H1 (cell line): ENCODE results near the gene NF1.

ENCODE experiments used
- BRCA1 ChIP-seq: IDR thresholded peaks from 2 replicates; pipeline ENCODE4 v1.6.1; 2012; ENCODE audit warnings: low read depth, low read length, improper control_type of control experiment
- CTCF ChIP-seq, 3 experiments: IDR thresholded peaks; 1 replicate in 2 of 3; 2 replicates in 1 of 3; pipeline versions ENCODE4 v1.5.1 to v1.6.1; 2011; ENCODE audit warnings: low read length in 3 of 3, mild to moderate bottlenecking in 3 of 3, inconsistent platforms in 2 of 3, low read depth in 1 of 3, moderate library complexity in 1 of 3; ENCODE audit not compliant: insufficient read depth in 1 of 3; ENCODE audit errors: control extremely low read depth in 1 of 3
- EZH2 ChIP-seq: fragments of 200-600 bp; sonication (generic); IDR thresholded peaks from 2 replicates; pipeline ENCODE4 v1.7.1; 2012; ENCODE audit warnings: low read depth, mild to moderate bottlenecking, moderate library complexity, low read length, inconsistent platforms; ENCODE audit not compliant: severe bottlenecking
- JUND ChIP-seq: IDR thresholded peaks from 2 replicates; pipeline ENCODE4 v1.6.1; 2011; ENCODE audit warnings: mild to moderate bottlenecking, improper control_type of control experiment, low read length
- POLR2A ChIP-seq, 2 experiments: IDR thresholded peaks; 1 replicate in 1 of 2; 2 replicates in 1 of 2; pipeline ENCODE4 v1.6.1; 2011; ENCODE audit warnings: low read depth in 2 of 2, low read length in 2 of 2, mild to moderate bottlenecking in 2 of 2; ENCODE audit errors: control extremely low read depth in 1 of 2
- POLR2AphosphoS5 ChIP-seq: IDR thresholded peaks from 2 replicates; pipeline ENCODE4 v1.6.1; 2011; ENCODE audit warnings: low read depth, low read length
- TAF1 ChIP-seq: IDR thresholded peaks from 2 replicates; pipeline ENCODE4 v1.6.1; 2011; ENCODE audit warnings: mild to moderate bottlenecking, low read depth, low read length

GRCh38 chr17:31072186-31072585 lies 22.6 kb upstream of the NF1 start:
- TF ChIP-seq CTCF (IDR thresholded peaks at IDR 0.05; ENCODE audit: control extremely low read depth in 1 of 3, insufficient read depth in 1 of 3, low read depth in 1 of 3, low read length in 3 of 3): no peak
- no peak for TF ChIP-seq POLR2A (IDR thresholded peaks at IDR 0.05; ENCODE audit: control extremely low read depth in 1 of 2, low read depth in 2 of 2, low read length in 2 of 2)
- no peak for TF ChIP-seq TAF1
- TF ChIP-seq EZH2: no peak
- TF ChIP-seq BRCA1: no peak
- TF ChIP-seq JUND: no peak
- no peak for TF ChIP-seq POLR2AphosphoS5
